ENCODE data around the gene MEF2A. TPM values are rescaled to one million over a fixed set of nuclear protein-coding genes. Genes with fewer than 3 reads are reported as not detected.

The MEF2A gene
- total and polyA plus RNA-seq, 9 of the 15 experiments (the other 6 are each of a cell fraction or from before 2014, with no cell fraction given): 1.6 to 18.7 (median 8.7) TPM

DNA sequence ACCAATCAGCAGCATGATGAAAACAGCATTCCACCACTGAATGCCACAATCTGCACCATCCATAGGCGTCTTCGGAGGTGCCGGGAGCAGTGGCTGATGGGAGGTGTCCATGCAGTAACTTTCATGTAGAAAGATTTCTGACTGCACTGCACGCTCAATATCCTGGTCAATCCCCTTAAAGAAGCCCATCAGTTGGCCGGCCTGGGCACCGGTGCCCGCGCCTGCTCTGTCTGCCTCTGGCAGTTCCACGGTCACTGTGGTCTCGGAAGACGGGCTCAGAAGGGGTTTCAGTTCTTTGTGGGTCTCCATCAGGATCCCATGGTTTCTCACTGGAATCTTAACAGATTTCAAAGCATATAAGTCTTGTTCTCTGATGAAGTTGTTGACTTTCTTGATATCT is 163.5 kb downstream of the MEF2A start:
- no peak overlapping the region for H2AFZ ChIP-seq (ENCODE audit: low read depth, low read length)
- H3K4me2 ChIP-seq (ENCODE audit: insufficient read depth, low read length): no peak overlapping the region
- no peak overlapping the region for H3K9ac ChIP-seq (ENCODE audit: insufficient read depth in 1 of 2, low read depth in 2 of 2, low read length in 2 of 2)
- TF ChIP-seq HMG20A (CRISPR knock-in tag; conservative IDR thresholded peaks at IDR 0.05) (no peak), ZFP36 (IDR thresholded peaks at IDR 0.05; ENCODE audit: low read depth, low read length, partially characterized antibody) (no peak), ZNF324 (CRISPR knock-in tag; IDR thresholded peaks at IDR 0.05) (no peak)
- TF ChIP-seq, protein P1, sequence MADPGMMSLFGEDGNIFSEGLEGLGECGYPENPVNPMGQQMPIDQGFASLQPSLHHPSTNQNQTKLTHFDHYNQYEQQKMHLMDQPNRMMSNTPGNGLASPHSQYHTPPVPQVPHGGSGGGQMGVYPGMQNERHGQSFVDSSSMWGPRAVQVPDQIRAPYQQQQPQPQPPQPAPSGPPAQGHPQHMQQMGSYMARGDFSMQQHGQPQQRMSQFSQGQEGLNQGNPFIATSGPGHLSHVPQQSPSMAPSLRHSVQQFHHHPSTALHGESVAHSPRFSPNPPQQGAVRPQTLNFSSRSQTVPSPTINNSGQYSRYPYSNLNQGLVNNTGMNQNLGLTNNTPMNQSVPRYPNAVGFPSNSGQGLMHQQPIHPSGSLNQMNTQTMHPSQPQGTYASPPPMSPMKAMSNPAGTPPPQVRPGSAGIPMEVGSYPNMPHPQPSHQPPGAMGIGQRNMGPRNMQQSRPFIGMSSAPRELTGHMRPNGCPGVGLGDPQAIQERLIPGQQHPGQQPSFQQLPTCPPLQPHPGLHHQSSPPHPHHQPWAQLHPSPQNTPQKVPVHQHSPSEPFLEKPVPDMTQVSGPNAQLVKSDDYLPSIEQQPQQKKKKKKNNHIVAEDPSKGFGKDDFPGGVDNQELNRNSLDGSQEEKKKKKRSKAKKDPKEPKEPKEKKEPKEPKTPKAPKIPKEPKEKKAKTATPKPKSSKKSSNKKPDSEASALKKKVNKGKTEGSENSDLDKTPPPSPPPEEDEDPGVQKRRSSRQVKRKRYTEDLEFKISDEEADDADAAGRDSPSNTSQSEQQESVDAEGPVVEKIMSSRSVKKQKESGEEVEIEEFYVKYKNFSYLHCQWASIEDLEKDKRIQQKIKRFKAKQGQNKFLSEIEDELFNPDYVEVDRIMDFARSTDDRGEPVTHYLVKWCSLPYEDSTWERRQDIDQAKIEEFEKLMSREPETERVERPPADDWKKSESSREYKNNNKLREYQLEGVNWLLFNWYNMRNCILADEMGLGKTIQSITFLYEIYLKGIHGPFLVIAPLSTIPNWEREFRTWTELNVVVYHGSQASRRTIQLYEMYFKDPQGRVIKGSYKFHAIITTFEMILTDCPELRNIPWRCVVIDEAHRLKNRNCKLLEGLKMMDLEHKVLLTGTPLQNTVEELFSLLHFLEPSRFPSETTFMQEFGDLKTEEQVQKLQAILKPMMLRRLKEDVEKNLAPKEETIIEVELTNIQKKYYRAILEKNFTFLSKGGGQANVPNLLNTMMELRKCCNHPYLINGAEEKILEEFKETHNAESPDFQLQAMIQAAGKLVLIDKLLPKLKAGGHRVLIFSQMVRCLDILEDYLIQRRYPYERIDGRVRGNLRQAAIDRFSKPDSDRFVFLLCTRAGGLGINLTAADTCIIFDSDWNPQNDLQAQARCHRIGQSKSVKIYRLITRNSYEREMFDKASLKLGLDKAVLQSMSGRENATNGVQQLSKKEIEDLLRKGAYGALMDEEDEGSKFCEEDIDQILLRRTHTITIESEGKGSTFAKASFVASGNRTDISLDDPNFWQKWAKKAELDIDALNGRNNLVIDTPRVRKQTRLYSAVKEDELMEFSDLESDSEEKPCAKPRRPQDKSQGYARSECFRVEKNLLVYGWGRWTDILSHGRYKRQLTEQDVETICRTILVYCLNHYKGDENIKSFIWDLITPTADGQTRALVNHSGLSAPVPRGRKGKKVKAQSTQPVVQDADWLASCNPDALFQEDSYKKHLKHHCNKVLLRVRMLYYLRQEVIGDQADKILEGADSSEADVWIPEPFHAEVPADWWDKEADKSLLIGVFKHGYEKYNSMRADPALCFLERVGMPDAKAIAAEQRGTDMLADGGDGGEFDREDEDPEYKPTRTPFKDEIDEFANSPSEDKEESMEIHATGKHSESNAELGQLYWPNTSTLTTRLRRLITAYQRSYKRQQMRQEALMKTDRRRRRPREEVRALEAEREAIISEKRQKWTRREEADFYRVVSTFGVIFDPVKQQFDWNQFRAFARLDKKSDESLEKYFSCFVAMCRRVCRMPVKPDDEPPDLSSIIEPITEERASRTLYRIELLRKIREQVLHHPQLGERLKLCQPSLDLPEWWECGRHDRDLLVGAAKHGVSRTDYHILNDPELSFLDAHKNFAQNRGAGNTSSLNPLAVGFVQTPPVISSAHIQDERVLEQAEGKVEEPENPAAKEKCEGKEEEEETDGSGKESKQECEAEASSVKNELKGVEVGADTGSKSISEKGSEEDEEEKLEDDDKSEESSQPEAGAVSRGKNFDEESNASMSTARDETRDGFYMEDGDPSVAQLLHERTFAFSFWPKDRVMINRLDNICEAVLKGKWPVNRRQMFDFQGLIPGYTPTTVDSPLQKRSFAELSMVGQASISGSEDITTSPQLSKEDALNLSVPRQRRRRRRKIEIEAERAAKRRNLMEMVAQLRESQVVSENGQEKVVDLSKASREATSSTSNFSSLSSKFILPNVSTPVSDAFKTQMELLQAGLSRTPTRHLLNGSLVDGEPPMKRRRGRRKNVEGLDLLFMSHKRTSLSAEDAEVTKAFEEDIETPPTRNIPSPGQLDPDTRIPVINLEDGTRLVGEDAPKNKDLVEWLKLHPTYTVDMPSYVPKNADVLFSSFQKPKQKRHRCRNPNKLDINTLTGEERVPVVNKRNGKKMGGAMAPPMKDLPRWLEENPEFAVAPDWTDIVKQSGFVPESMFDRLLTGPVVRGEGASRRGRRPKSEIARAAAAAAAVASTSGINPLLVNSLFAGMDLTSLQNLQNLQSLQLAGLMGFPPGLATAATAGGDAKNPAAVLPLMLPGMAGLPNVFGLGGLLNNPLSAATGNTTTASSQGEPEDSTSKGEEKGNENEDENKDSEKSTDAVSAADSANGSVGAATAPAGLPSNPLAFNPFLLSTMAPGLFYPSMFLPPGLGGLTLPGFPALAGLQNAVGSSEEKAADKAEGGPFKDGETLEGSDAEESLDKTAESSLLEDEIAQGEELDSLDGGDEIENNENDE (IDR thresholded peaks at IDR 0.05; ENCODE audit: low read depth, low read length): no peak
- TF ChIP-seq, protein P2, sequence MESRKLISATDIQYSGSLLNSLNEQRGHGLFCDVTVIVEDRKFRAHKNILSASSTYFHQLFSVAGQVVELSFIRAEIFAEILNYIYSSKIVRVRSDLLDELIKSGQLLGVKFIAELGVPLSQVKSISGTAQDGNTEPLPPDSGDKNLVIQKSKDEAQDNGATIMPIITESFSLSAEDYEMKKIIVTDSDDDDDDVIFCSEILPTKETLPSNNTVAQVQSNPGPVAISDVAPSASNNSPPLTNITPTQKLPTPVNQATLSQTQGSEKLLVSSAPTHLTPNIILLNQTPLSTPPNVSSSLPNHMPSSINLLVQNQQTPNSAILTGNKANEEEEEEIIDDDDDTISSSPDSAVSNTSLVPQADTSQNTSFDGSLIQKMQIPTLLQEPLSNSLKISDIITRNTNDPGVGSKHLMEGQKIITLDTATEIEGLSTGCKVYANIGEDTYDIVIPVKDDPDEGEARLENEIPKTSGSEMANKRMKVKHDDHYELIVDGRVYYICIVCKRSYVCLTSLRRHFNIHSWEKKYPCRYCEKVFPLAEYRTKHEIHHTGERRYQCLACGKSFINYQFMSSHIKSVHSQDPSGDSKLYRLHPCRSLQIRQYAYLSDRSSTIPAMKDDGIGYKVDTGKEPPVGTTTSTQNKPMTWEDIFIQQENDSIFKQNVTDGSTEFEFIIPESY (CRISPR knock-in tag; IDR thresholded peaks at IDR 0.05): no peak
- TF ChIP-seq, protein P3, sequence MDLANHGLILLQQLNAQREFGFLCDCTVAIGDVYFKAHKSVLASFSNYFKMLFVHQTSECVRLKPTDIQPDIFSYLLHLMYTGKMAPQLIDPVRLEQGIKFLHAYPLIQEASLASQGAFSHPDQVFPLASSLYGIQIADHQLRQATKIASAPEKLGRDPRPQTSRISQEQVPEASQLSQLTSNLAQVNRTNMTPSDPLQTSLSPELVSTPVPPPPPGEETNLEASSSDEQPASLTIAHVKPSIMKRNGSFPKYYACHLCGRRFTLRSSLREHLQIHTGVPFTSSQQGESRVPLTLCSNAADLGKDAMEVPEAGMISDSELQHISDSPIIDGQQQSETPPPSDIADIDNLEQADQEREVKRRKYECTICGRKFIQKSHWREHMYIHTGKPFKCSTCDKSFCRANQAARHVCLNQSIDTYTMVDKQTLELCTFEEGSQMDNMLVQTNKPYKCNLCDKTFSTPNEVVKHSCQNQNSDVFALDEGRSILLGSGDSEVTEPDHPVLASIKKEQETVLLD (IDR thresholded peaks at IDR 0.05): no peak
- no peak overlapping the region for H3K27ac ChIP-seq (ENCODE audit: extremely low read depth, low read depth, low read length)
- ChIA-PET CTCF (ENCODE audit: low intra/inter-chr PET ratio) (interaction anchor here (1.5 to 1.9 kb wide), 2 partner anchors 443 to 457 kb away, joined by 5 to 6 read pairs; no protein-coding TSS in a partner anchor), POLR2A (no interaction called here)
- no peaks in the 10 kb centered on the region for H3K79me2 ChIP-seq (ENCODE audit: control insufficient read depth, insufficient read depth, low read length)
- DNase-seq (ENCODE audit: extremely low read depth in 1 of 4, low spot score in 3 of 4): no peak
- H4K20me1 ChIP-seq (replicated peaks; ENCODE audit: control insufficient read depth, insufficient read depth, low read length): no peaks in the 10 kb centered on the region
- no peaks in the 10 kb centered on the region for H3K36me3 ChIP-seq (ENCODE audit: control insufficient read depth, insufficient read depth, low read length)
- BruUV-seq (replicated peaks): no TSS peak
- no peaks in the 10 kb centered on the region for H3K9me1 ChIP-seq (ENCODE audit: control insufficient read depth, insufficient read depth, low read length)
- H3K9me3 ChIP-seq (replicated peaks; ENCODE audit: control insufficient read depth, insufficient read depth, low read depth, low read length): no peaks in the 10 kb centered on the region
- intact Hi-C loops (cut with micrococcal nuclease) (no loop called here), in situ Hi-C loops (cut with MboI) (loop anchor here (25.0 kb wide), 1 partner anchor 442 kb away; no protein-coding TSS in a partner anchor)
- no peak for ATAC-seq
- no peak overlapping the region for H3K4me3 ChIP-seq
- H3K27me3 ChIP-seq (ENCODE audit: control insufficient read depth in 2 of 2, insufficient read depth in 2 of 2, low read length in 2 of 2): peaks cover 0 to 14% of the 10 kb centered on the region in 2 experiments; a peak in 1 of 5 replicates
- H3K4me1 ChIP-seq (replicated peaks in 1 of 2; ENCODE audit: control insufficient read depth in 2 of 2, insufficient read depth in 2 of 2, low read length in 2 of 2): peaks cover 0 to 19% of the 10 kb centered on the region in 2 experiments; a peak in 3 of 5 replicates
- WGBS (ENCODE audit: insufficient coverage, low coverage, missing lambda C conversion rate): 33% methylated on average over 11 of the region's 11 CpGs
- FAIRE-seq: no peak

Data from K562 (cell line).